ENCODE data around the gene FAM43B.

FAM43B gene

DNA sequence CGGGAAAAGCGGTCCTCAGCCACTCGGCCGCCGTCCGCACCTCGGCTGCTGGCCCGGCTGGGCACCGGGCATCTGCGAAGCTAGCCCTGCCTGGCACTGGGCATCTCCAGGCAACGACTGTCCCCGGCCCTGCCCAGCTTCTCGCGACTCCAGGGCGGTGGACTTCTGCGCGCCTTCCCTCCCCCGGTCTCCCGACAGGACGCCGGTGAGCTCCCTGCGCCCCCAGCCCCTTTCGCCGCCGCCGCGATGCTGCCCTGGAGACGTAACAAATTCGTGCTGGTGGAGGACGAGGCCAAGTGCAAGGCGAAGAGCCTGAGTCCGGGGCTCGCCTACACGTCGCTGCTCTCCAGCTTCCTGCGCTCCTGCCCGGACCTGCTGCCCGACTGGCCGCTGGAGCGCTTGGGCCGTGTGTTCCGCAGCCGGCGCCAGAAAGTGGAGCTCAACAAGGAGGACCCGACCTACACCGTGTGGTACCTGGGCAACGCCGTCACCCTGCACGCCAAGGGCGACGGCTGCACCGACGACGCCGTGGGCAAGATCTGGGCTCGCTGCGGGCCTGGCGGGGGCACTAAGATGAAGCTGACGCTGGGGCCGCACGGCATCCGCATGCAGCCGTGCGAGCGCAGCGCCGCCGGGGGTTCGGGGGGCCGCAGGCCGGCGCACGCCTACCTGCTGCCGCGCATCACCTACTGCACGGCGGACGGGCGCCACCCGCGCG, 514 bp downstream of the FAM43B start:
- peak; percentile 45 for DNase-seq (ENCODE audit: low spot score)

DNA sequence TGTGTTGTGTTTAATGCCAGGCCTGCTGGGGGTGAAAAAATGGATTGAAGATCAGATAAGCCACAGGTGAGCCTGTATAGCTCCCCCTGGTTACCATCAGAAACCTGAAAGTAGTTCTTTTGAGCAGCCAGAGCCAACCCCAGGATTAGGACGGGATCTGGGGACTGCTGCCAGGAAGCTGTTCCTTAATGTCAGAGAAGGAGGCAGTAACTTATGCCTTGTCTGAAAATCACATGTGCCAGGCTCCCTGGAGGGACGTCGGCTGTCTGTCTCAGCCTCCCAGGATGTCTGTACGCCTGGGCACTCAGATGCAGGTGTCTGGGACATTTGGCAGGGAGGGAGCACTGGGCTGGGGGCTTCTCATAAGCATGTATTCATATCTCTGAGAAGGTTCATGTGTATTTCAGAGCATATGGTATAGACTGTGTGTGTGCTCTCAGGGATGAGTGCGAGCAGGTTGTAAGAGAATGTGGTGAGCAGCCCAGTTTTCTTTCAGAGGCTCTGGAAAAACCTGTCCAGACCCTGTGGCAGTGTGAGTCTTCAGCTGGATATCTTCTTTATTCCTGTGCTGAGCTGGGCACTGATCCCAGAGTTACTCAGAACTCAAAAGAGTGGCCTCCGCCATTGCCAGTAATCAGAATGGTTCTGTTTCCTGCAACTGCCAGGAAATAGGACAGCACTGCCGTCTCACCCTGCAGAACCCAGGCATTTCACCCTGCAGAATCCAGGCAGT, 2.8 kb downstream of the FAM43B start:
- DNase-seq (ENCODE audit: low spot score) = no peak

DNA sequence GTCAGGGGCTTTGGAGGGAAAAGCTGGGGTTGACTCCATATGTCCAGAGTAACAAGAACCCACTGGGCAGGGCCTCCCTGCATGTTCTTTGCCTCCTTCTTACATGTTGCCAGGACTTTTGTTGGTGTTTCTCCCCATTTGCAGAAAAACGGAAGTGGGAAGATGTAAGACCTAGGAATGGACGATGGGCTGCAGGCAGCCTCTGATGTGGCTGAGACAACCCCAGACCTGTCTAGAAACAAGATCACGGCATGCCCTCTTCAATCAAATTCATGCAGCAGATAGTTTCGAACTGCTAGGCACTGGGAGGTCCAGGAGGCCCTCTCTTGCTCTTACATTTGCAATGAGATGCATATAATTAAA, 3.4 kb downstream of the FAM43B start:
- no peak for DNase-seq (ENCODE audit: low spot score)

DNA sequence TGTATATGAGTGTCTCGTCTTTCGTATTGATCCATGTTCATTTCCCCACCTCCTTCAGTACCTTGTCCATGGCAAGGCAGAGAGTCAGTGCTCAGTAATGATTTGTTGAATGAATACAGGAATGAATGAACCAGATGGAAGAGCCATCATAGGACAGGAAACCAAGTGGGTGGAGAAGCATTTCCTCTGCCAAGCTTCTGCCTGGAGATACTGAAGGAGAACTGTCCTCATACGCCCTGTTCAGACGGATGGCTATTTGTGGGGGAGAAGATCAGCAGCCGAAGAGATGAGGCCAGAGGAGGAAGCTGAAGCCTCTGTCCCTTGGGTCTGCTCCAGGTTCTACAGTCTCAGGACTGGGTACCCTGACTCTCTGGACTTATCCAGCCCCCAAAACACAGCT, 5.8 kb downstream of the FAM43B start:
- no peak for DNase-seq (ENCODE audit: low spot score)

DNA sequence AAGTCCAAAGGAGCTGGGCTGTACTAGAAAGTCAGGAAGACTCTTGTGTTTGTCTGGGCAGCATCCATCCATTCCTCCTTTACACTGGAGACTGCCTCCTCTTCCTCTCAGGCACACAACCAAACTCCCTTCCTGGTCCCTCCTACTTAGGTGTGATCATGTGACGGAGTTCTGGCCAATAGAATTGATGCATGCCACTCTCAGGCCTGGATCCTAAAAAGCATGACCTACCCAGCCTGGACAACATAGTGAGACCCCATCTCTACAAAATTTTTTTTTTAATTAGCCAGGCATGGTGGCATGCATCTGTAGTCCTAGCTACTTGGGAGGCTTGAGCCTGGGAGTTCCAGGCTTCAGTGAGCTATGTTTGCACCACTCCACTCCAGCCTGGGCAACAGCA, 8.6 kb downstream of the FAM43B start:
- DNase-seq (ENCODE audit: low spot score) = no peak

DNA sequence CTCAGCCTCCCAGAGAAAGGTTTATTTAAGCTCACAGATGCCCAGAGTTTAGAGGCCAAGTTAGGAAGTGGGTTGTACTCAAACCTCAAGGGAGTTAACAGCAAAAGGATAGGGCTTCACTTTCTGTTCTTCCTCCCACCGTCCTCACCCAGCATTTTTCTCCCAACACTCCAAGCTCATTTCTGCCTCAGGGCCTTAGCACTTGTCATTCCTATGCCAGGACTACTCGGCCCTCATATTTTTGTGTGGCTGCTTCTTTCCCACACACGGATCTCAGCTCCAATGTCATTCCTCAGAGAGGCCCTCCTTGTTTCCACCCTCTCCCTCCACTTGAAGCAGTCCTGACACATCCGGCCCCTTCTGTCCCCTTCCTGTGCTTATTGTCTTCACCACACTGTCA, 12.9 kb downstream of the FAM43B start:
- no peak for DNase-seq (ENCODE audit: low spot score)

DNA sequence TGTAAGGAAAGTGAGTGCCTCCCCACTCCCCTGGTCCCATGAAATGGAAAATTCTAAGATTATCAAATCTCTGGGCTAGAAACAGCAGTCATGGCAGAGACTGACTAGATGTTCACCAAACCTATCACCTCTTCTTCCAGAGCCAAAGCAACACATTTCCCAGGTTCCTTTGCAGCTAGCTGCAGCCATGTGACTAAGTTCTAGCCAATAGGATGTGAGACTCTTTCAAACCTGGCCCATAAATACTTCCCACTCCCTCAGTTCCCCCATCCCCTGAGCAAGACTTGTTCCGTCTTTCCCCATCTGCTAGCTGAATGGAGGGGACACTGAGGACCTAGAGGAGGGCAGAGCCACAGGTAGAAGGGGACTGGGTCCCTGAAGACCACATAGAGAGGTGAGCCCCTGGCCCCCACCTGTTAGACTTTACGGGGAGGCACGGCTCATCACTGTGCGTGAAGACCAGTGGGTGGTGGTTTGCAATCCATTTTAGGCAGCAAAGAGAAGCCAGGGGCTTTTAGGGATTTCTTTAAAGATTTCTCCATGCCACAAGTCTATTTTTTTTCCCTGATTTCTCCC, 17.2 kb downstream of the FAM43B start:
- DNase-seq (ENCODE audit: low spot score) = no peak

DNA sequence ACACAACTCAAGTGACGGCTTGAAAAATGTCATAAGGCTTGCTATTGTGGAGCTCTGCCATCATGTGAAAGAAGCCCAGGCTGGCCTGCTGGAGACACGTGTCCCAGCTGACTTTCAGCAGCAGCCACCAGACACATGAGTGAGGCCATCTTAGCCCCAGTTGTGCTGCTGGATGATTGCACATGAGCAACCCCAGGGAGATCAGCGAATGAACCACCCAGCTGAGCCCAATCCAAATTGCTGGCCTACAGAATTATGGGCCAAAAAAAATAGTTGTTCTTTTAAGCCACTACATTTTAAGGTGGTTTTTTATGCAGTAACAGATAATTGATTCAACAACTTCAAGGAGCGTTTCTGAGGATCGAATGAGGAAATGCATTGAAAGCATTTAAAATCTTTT, 19.1 kb downstream of the FAM43B start:
- DNase-seq (ENCODE audit: low spot score) = no peak

DNA sequence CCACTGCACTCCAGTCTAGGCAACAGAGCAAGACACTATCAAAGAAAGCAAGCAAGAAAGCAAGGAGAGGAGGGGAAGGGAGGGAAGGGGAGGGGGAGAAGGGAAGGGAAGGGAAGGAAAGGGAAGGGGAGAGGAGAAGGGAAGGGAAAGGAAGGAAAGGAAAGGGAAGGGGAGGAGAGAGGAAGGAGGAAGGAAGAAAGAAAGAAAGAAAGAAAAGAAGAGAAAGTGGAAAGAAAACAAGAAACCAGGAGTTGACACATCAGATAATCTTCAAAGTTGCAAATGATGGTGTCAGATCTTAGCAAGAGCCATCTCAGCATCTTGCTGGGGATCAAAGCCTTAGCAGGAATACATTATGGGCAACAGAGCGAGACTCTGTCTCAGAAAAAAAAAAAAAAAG, 21.6 kb downstream of the FAM43B start:
- DNase-seq (ENCODE audit: low spot score) = no peak

DNA sequence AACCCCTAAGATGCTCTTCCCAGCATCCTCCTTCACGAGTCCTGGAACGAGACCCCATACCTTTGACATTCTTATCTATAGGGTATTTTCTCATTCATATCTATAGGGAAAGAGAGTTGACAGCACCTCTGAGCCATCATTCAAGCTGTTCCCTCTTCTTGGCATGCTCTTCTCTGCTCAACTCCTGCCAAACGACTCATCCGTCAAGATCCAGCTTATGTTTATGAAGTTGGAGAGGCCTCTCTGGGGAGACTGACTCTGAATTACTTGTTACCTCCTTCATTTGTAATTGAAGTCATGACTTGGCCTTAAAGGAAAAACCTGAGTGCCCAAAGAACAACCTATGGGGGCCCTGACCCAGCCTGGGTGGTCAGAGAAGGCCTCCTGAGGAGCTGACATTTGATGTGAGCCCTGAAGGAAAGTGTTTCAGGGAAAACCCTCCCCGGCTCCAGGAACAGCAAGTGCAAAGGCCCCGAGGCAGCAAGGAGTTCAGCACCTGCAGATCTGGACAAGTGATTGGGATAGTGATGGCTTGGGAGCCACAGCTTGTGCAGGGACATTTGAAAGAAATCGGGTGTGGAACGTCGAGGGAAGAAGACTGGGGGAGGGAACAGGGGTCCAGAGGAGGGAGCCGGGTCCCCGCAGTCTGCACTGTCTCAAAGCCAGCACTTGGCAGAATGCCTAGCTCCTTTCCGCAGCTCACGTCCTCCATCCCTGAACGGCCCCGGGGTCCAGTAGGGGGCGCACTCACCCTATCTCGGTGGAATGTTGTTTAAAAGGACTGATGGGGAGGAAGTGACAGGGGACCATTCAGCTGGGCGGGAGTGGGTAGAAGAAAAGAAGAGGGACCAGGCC, 22.5 kb downstream of the FAM43B start:
- peak; percentile 85 for DNase-seq (ENCODE audit: low spot score)

DNA sequence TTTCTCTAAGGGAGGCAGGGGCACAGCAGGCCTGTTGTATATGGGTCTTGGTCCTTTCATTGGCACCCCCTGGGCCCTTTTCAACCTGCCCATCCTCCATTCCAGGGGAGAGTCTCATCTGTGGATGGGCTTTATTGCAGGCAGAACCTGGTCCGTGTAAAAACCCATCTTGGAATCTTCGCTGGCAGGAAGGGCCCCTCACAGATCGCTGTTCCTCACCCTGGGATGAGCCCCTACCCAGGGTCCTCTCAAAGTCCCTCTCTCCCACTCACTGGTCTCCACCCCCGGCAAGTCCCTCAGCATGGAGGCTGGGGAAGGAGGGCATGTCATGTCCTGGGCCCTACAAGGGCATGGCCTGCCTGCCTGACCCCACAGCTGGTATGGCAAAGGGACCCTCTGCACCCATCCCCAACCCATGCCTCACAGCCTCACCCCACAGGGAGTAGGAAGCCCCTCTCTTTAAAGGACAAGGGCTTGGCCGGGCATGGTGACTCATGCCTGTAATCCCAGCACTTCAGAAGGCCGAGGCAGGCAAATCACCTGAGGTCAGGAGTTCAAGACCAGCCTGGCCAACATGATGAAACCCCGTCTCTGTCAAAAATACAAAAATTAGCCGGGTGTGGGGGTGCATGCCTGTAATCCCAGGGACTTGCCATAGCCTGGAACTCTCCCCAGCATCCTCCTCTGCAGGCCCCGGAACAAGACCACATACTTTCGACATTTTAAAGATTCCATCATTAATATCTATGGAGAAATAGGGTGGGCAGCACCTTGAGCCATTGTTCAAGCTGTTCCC, 23.4 kb downstream of the FAM43B start:
- DNase-seq (ENCODE audit: low spot score) = no peak

DNA sequence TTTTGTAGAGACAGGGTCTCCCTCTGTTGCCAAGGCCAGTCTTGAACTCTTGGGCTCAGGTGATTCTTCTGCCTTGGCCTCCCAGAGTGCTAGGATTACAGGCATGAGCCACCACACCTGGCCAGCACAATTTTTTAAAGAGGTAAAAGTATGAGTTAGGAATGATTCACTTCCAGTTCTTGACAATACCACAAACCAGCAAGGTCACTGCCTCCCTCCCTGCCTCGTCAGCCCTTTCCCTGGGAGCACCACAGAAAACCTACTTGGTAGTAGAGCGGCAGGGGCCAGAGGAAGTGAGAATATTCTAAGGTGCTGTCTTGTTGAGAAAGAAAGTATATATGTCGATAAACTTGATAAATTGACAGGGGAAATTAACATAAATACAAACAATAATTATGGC, 25.7 kb downstream of the FAM43B start:
- DNase-seq (ENCODE audit: low spot score) = no peak

DNA sequence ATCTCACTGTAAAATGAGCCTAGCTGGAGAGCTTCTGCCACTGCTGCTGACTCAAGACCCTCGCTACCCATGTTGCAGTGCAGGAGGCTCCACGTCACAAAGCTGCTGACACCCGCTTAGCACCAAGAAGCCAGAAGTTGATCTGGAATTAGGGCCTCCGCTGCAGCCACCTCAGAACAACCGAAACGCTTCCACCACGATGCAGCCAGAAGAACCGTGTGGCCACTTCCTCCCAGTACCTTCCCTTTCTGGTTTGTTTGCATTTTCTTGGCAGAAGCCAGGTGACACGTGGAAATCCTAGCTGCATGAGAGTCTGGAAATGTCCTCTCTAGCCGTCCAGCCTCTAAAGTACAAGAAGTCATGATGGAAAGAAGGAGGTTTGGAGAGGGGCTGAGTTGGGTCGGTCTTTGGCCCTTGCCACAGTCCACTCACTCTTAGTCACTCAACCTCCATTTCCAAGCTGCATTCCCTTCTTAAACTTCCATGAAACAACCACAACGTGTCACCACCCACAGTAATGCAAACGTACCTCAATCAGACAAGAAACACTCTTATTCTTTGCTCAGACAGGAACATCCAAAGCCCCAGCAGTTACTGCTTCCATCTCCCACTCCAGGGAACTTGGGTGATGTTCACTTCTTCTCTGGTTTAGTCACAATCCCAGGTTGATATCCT, 26.5 kb downstream of the FAM43B start:
- DNase-seq (ENCODE audit: low spot score) = no peak

DNA sequence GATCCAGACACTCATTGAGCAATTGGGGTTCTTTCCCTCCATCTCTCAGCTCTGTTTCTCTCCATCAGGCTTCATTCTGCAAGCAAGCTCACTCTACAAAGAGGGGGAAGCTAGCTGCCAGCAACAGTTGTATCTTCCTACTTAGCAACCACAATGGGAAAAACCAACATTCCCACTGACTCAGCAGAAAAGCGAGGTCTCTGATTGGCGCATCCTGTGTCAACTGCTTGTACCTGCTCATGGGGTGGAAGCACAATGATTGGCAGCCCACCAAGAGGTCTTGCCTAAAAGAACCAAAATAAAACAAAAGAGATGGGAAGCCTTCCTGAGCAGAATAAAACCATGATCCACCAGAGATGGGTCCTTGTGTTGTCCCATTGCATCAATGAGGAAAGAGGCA, 32.5 kb downstream of the FAM43B start:
- DNase-seq (ENCODE audit: low spot score) = no peak

DNA sequence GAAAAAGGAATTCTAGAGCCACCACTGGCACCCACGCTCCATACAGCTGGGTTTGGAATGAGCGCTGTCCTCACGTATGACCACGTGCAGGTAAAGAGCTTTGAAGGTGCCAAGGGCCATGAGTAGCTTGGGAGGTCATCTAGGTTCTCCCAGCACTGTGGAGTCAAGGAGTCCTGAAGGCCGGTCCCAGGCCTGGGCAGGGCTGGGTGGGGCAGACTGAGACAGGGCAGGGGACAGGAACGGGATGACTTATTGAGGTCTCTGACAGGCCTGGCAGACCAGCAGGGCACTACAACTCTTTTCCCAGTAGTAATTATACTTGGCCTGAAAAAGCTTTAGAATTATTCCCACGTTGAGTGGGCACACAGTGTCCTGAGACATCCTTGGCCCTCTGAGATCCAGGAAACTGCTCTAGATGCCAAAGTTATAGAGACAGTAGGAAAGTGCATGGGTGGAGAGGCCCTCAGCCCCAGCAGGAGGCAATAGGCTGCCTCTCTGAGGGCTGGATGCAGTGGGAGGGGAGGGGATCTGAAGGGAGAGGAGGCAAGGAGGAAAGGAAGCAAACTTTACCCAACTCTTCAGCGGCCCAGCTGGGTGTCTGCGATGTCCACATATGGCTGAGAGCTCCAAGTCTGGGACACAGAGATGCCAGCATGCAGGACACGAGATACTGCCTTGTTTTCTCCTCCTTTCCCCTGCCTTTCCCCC, 34.7 kb downstream of the FAM43B start:
- no peak for DNase-seq (ENCODE audit: low spot score)

DNA sequence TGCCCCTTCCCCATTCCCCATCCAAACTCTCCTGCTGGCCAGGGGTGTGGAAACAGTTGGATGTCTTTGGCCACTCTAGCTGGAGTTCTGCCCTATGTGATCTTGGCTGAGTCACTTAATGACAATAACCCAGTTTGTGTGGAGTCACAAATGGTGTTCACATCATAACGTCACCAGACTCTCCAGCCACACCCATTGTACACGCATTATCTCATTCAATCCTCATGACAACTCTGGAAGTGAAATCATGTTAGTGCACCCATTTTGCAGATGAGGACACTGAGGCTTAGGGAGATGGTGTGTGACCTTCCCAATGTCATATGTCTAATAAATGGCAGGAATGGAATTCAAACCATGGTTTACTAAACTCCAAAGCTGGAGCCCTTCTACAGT, 35.3 kb downstream of the FAM43B start:
- no peak for DNase-seq (ENCODE audit: low spot score)

DNA sequence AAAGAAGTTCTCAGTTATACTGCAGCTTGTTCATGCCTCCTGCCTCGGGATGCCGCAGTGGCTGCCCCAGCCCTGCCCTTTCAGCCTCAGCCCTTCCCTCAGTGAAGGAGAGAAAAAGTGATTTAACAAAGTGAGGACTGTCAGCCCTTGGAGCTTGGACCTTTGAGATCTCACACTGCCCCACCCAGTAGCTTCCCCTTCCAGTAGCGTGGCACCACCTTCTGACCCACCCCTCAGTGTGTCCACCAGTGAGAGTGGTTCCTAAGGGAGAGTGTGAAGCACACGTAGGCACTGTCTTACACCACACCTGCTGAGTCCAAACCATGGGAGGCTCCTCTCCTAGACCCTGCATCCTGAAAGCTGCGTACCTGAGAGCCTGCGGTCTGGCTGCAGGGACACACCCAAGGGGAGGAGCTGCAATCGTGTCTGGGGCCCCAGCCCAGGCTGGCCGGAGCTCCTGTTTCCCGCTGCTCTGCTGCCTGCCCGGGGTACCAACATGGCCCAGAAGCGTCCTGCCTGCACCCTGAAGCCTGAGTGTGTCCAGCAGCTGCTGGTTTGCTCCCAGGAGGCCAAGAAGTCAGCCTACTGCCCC, 36.4 kb downstream of the FAM43B start, which contains the start of gene CDA:
TSS of gene CDA (plus strand) at position 464 of the 592 bp plus-strand sequence. CDS start at position 497, 33 bp downstream.
- DNase-seq (ENCODE audit: low spot score) = no peak

DNA sequence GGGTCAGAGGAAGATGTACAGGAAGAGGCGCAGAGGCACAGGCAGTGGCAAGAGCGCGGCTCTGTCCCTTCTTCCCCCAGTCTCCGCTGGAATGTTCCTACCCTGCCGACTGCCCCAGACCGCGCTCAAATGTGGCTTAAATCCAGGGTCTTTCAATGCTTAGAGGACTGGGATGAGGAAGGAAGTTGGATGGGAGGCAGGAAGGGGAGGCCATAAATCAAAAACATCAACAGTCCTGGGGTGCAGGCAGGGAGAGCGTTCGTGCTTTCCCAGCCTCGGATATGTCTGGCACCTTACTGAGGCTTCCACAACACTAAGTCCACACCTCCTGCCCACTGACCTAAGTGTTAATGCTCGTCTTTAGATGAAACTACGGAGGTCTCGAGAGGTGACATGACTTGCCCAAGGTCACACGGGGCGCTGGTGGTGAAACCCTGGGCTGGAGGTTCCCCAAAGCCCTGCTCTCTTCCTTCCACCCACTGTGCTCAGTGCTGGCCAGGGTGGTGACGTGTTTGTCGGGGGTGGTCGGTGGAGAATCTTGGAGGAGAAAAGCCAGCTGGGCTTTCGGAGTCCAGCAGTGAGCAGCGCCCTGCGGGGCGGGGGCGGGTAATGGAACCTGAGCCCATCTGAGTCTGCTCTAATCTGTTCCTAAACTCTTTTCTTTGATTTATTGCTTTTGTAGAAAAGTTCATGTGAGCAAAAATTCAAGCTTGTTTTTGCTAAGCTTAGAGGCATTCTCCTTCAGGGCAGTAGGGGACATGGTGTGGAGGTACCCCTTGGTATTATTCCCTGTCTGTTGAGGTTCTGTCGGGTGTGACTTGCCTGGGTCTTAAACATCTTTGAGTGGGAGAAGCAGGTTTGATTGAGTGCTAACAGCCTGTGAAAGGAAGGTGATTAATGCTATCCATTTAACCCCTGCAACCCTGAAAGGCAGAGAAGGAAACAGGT, 37.2 kb downstream of the FAM43B start:
- no peak for DNase-seq (ENCODE audit: low spot score)

DNA sequence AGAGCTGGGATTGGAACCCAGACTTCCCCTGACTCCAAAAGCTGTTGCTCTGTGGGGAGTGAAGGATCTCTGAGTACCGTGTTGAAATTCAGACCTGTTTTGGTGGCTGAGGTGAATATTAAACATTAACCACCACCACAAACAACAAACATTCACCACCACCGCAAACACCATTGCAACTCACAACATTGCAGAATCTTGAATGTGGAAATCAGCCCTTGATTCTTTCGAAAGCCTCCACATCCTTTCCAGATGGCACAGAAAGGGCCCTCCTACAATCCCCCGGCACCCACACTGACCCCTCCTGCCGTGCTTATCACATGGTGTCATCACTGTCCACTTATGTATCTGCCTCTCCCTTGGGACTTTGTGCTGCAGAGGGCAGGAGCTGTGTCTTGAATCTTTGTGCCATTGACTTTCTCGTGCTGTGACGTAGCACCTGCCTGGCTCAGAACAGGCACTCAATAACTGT, 38.0 kb downstream of the FAM43B start:
- no peak for DNase-seq (ENCODE audit: low spot score)
